Spleen (tissue), 11 donors: ENCODE measurements around the gene ADARB2. TPM values are rescaled to one million over a fixed set of nuclear protein-coding genes. Genes with fewer than 3 reads are reported as not detected.

Experiments used
- DNase-seq: peaks from one replicate; pipeline ENCODE4 v3.0.0-alpha.2; 2020
- H3K27ac ChIP-seq, 8 donors: fragments of 200-600 bp; sonication (generic) in 7 of 8; 1 replicate in 4 of 8; 2 replicates in 4 of 8; pipeline versions ENCODE4 v1.5.0 to v1.8.0; 2016 to 2021; ENCODE audit warnings: inconsistent platforms in 4 of 8, mild to moderate bottlenecking in 4 of 8, moderate library complexity in 1 of 8
- H3K27me3 ChIP-seq, 7 donors: fragments of 200-600 bp; sonication (generic) in 6 of 7; replicated peaks in 1 of 7; 1 replicate in 4 of 7; 2 replicates in 3 of 7; pipeline versions ENCODE4 v1.5.0 to v1.8.0; 2016 to 2021; ENCODE audit warnings: inconsistent platforms in 3 of 7, mild to moderate bottlenecking in 1 of 7
- H3K36me3 ChIP-seq, 6 donors: fragments of 200-600 bp; sonication (generic) in 5 of 6; 1 replicate in 4 of 6; 2 replicates in 2 of 6; pipeline versions ENCODE4 v1.5.0 to v1.8.0; 2016 to 2021; ENCODE audit warnings: inconsistent platforms in 2 of 6
- H3K4me1 ChIP-seq, 6 donors: fragments of 200-600 bp; sonication (generic) in 5 of 6; 1 replicate in 3 of 6; 2 replicates in 3 of 6; pipeline versions ENCODE4 v1.5.0 to v1.8.0; 2016 to 2021; ENCODE audit warnings: inconsistent platforms in 3 of 6
- H3K4me3 ChIP-seq, 8 donors: fragments of 200-600 bp; sonication (generic) in 7 of 8; 1 replicate in 4 of 8; 2 replicates in 4 of 8; pipeline versions ENCODE4 v1.5.0 to v1.8.0; 2016 to 2021; ENCODE audit warnings: inconsistent platforms in 4 of 8, mild to moderate bottlenecking in 4 of 8, moderate library complexity in 2 of 8
- H3K9me3 ChIP-seq, 8 donors: fragments of 200-600 bp; sonication (generic) in 7 of 8; 1 replicate in 4 of 8; 2 replicates in 4 of 8; pipeline versions ENCODE4 v1.5.0 to v1.8.0; 2016 to 2021; ENCODE audit warnings: inconsistent platforms in 4 of 8
- POLR2A ChIP-seq, 3 donors: fragments of 450-650 bp; IDR thresholded peaks; one replicate each; pipeline ENCODE4 v1.5.1; 2017; ENCODE audit warnings: antibody characterized with exemption in 3 of 3, mild to moderate bottlenecking in 1 of 3
- POLR2AphosphoS5 ChIP-seq, 3 donors: sonication (generic); formaldehyde crosslinking; IDR thresholded peaks; one replicate each; pipeline ENCODE4 v1.5.1; 2017; ENCODE audit warnings: antibody characterized with exemption in 3 of 3
- WGBS, 5 donors: extraction: QIAGEN DNeasy Blood & Tissue Kit in 3 of 5; methylation state at CpG; one replicate each; pipeline versions ENCODE4 v1.1.5 to v1.1.7; 2013 to 2018; 5-methylcytosine and 5-hydroxymethylcytosine counted together
- intact Hi-C: fragments of 100-400 bp; cut with DNase I; formaldehyde crosslinking; loops from one replicate; pipeline ENCODE4 v1.15.0; 2023; ENCODE audit warnings: low total_unique reads
- polyA plus RNA-seq, 3 donors: library from polyadenylated mRNA; stranded (reverse); fragments of 200-250 nt; gene quantifications; one replicate each; pipeline ENCODE4 v1.2.1, GENCODE V29; 2013
- total RNA-seq, 7 donors: library from RNA; depleted of rRNA in 3 of 7; stranded (reverse); fragments of >200 nt in 3 of 7; fragmentation: NEBNext Ultra II Directional in 4 of 7; extraction: Animal tissue kit (Norgen Biotek cat#: 25700) in 4 of 7; gene quantifications; one replicate each; pipeline versions ENCODE4 v1.1.0 to v1.2.1, GENCODE V29; 2016 to 2021
- TF ChIP-seq, protein P1 (sequence below), 11 experiments: fragments of 200-600 bp in 7 of 11; fragments of 450-650 bp in 4 of 11; sonication (generic) in 4 of 11; IDR thresholded peaks in 8 of 11; conservative IDR thresholded peaks in 3 of 11; 1 replicate in 7 of 11; 2 replicates in 4 of 11; pipeline versions ENCODE4 v1.4.0 to v1.8.0; 2016 to 2021; ENCODE audit warnings: antibody characterized with exemption in 11 of 11, inconsistent platforms in 4 of 11, mild to moderate bottlenecking in 1 of 11
- donor health status: healthy with polysubstance abuse.
- donor health status: DM: no; HTN: no; CAD: no; lungs with moderate emphysema.
- donor health status: DM: no; HTN: no; CAD: no.
- donor health status: Bipolar disorder and iron deficiency.
- donor health status: healthy.
- donor health status: DM: no; HTN: no; CAD: no.
- donor health status: DM: yes; HTN: yes; CAD: no.

Gene ADARB2
- total and polyA plus RNA-seq, 10 donors: 0.05 to 8.1 (median 0.96) TPM

DNA sequence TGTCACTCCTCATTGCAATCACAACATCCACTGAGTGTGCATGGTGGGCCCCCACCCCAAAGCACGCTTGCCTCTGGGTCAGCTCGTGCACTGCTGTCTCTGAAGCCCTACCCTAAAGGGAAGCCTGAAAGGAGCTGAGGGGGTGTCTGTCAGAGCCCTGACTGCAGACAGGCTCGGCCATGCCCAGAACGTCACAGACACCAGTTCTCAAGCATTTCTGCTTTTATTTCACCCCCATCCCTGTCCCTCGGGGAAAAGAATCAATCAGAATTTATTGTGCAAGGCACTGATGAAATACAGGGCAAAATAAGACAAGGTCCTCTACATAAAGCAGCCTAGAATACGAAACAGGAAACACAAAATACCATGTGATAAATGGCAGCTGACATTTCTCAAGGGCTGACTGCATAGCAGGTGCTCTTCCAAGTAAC lies 449.3 kb downstream of the ADARB2 start:
- peaks cover 0 to 11% (median 0%) of the 10 kb centered on the region in 7 donors for H3K27me3 ChIP-seq
- peak overlapping the region in 6 of 8 donors; percentile 27 to 55 (median 48) for H3K27ac ChIP-seq
- WGBS, 5 donors: 20 to 31% (median 25%) methylated on average over 6 of the region's 6 CpGs
- no peak overlapping the region for H3K4me3 ChIP-seq
- TF ChIP-seq POLR2A (IDR thresholded peaks at IDR 0.05) (no peak), POLR2AphosphoS5 (IDR thresholded peaks at IDR 0.05) (no peak)
- TF ChIP-seq, protein P1, sequence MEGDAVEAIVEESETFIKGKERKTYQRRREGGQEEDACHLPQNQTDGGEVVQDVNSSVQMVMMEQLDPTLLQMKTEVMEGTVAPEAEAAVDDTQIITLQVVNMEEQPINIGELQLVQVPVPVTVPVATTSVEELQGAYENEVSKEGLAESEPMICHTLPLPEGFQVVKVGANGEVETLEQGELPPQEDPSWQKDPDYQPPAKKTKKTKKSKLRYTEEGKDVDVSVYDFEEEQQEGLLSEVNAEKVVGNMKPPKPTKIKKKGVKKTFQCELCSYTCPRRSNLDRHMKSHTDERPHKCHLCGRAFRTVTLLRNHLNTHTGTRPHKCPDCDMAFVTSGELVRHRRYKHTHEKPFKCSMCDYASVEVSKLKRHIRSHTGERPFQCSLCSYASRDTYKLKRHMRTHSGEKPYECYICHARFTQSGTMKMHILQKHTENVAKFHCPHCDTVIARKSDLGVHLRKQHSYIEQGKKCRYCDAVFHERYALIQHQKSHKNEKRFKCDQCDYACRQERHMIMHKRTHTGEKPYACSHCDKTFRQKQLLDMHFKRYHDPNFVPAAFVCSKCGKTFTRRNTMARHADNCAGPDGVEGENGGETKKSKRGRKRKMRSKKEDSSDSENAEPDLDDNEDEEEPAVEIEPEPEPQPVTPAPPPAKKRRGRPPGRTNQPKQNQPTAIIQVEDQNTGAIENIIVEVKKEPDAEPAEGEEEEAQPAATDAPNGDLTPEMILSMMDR (IDR thresholded peaks at IDR 0.05 in 8 of 11, conservative IDR thresholded peaks at IDR 0.05 in 3 of 11): no peak
- H3K36me3 ChIP-seq: no peaks in the 10 kb centered on the region
- intact Hi-C loops: no loop called here
- no peak for DNase-seq
- peaks cover 0 to 13% (median 3%) of the 10 kb centered on the region in 6 donors for H3K4me1 ChIP-seq
- H3K9me3 ChIP-seq: no peaks in the 10 kb centered on the region

DNA sequence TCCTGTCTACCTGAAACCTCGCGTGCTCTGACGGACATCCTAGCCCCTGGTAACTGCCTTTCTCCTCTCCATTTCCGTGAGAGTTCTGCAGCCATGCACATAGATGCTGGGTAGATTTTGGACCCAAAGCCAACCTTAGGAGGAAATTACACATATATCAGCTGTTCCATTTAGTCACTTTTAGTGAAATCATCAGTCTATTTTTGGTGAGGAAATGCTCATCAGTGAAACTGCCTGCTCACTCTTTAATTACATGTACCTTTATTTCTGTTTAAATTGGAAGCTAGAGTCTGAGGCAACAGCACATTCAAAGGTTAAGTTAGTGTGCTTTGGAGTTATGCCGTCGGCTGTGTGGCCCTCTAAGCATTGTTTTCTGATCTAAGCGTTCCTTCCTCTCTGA lies 449.8 kb downstream of the ADARB2 start:
- 70 to 76% (median 73%) methylated on average over 7 of the region's 7 CpGs for WGBS, 5 donors
- H3K9me3 ChIP-seq: no peaks in the 10 kb centered on the region
- intact Hi-C loops: no loop called here
- H3K4me3 ChIP-seq: no peak overlapping the region
- DNase-seq: no peak
- H3K27ac ChIP-seq: peak overlapping the region in 3 of 8 donors; percentile 49 to 55 (median 54)
- peaks cover 0 to 11% (median 0%) of the 10 kb centered on the region in 7 donors for H3K27me3 ChIP-seq
- H3K36me3 ChIP-seq: no peaks in the 10 kb centered on the region
- no peak for TF ChIP-seq POLR2AphosphoS5 (IDR thresholded peaks at IDR 0.05)
- no peak for TF ChIP-seq POLR2A (IDR thresholded peaks at IDR 0.05)
- TF ChIP-seq, protein P1 (IDR thresholded peaks at IDR 0.05 in 8 of 11, conservative IDR thresholded peaks at IDR 0.05 in 3 of 11): no peak
- peaks cover 0 to 13% (median 3%) of the 10 kb centered on the region in 6 donors for H3K4me1 ChIP-seq

DNA sequence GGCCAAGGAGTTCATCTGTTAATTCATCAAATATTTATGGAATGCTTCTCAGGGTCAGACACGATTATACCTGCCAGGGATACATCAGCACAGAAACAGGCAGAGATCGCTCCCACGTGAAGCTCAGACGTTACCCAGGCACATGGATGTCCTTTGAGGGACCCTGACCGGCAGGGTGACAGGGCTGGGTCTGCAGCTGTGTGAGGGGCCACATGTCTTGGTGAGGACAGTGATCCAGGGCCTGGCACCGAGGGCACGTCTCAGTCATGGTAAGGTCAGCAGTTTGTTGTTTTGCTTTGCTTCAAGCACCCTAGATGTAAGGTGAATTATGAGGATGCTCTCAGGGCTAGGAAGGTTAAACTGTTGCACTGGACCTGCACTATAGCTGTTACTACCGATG lies 453.2 kb downstream of the ADARB2 start:
- Histone ChIP-seq H3K27me3 (peaks cover 0 to 11% (median 0%) of the 10 kb centered on the region in 7 donors), H3K27ac (no peak overlapping the region), H3K9me3 (no peaks in the 10 kb centered on the region), H3K4me3 (no peak overlapping the region), H3K4me1 (peaks cover 0 to 13% (median 3%) of the 10 kb centered on the region in 6 donors), H3K36me3 (no peaks in the 10 kb centered on the region)
- TF ChIP-seq, protein P1 (IDR thresholded peaks at IDR 0.05 in 8 of 11, conservative IDR thresholded peaks at IDR 0.05 in 3 of 11): no peak
- TF ChIP-seq POLR2A (IDR thresholded peaks at IDR 0.05) (no peak), POLR2AphosphoS5 (IDR thresholded peaks at IDR 0.05) (no peak)
- DNase-seq: no peak
- intact Hi-C loops: no loop called here
- 82 to 89% (median 88%) methylated on average over 7 to 8 of the region's 8 CpGs for WGBS, 5 donors

DNA sequence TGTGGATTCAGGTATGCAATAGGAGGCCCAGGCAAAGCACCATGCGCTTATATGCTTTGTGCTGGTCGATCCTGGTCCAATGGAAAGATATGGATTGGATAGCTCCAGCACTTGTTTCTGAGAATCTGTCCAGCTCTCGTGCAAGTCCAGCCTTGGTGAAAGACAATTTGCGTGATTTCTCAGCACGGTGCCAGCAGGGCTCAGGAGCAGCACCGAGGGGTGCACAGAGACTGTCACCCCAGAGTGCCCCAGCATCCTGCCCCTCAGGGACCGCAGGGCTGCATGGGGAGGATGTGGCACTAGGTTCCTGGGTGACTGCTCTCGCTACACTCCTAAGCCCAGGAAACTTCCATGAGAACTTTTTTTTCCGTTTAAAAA lies 455.9 kb downstream of the ADARB2 start:
- no peaks in the 10 kb centered on the region for H3K9me3 ChIP-seq
- H3K27me3 ChIP-seq: peaks cover 0 to 11% (median 0%) of the 10 kb centered on the region in 7 donors
- H3K36me3 ChIP-seq: no peaks in the 10 kb centered on the region
- 84 to 91% (median 88%) methylated on average over 9 of the region's 9 CpGs for WGBS, 5 donors
- DNase-seq: no peak
- no peak overlapping the region for H3K27ac ChIP-seq
- no peak overlapping the region for H3K4me3 ChIP-seq
- intact Hi-C loops: no loop called here
- TF ChIP-seq, protein P1 (IDR thresholded peaks at IDR 0.05 in 8 of 11, conservative IDR thresholded peaks at IDR 0.05 in 3 of 11): no peak
- TF ChIP-seq POLR2AphosphoS5 (IDR thresholded peaks at IDR 0.05) (no peak), POLR2A (IDR thresholded peaks at IDR 0.05) (no peak)
- no peaks in the 10 kb centered on the region for H3K4me1 ChIP-seq
